Smooth muscle cell (in vitro differentiated cells): ENCODE data around the gene IGF2BP1. TPM values are rescaled to one million over a fixed set of nuclear protein-coding genes. Genes with fewer than 3 reads are reported as not detected.

Experiments
- DNase-seq: peaks from one replicate; lab custom pipeline; 2025; ENCODE audit not compliant: unreplicated experiment; lab: John Stamatoyannopoulos, UW
- H2AFZ ChIP-seq: fragments of 200-600 bp; sonication (generic); 2 replicates; pipeline ENCODE4 v1.6.0; 2016; ENCODE audit warnings: antibody characterized with exemption, low read depth, mild to moderate bottlenecking
- H3F3A ChIP-seq: fragments of 200-600 bp; sonication (generic); 2 replicates; pipeline ENCODE4 v1.6.0; 2017; ENCODE audit warnings: antibody characterized with exemption, low read depth
- H3K27ac ChIP-seq: fragments of 200-600 bp; sonication (generic); 2 replicates; pipeline ENCODE4 v1.5.1; 2016; ENCODE audit warnings: low read depth, mild to moderate bottlenecking
- H3K27me3 ChIP-seq: fragments of 200-600 bp; sonication (generic); 2 replicates; pipeline ENCODE4 v1.6.1; 2016; ENCODE audit warnings: low read depth, mild to moderate bottlenecking
- H3K36me3 ChIP-seq: fragments of 200-600 bp; sonication (generic); 2 replicates; pipeline ENCODE4 v1.5.1; 2016; ENCODE audit warnings: low read depth
- H3K4me1 ChIP-seq: fragments of 200-600 bp; sonication (generic); 2 replicates; pipeline ENCODE4 v1.5.1; 2016; ENCODE audit warnings: low read depth
- H3K4me2 ChIP-seq: fragments of 200-600 bp; sonication (generic); 2 replicates; pipeline ENCODE4 v1.6.0; 2016; ENCODE audit warnings: mild to moderate bottlenecking
- H3K4me3 ChIP-seq: fragments of 200-600 bp; sonication (generic); 2 replicates; pipeline ENCODE4 v1.5.1; 2016; ENCODE audit warnings: mild to moderate bottlenecking
- H3K79me2 ChIP-seq: fragments of 200-600 bp; sonication (generic); 2 replicates; pipeline ENCODE4 v1.6.0; 2016; ENCODE audit warnings: low read depth, mild to moderate bottlenecking
- H3K9ac ChIP-seq: fragments of 200-600 bp; sonication (generic); 2 replicates; pipeline ENCODE4 v1.6.0; 2016; ENCODE audit warnings: low read depth
- H3K9me3 ChIP-seq: fragments of 200-600 bp; sonication (generic); replicated peaks from 2 replicates; pipeline ENCODE4 v1.5.1; 2016; ENCODE audit warnings: low read depth
- H4K20me1 ChIP-seq: fragments of 200-600 bp; sonication (generic); 2 replicates; pipeline ENCODE4 v1.6.0; 2016; ENCODE audit warnings: low read depth
- WGBS: methylation state at CpG from one replicate; pipeline ENCODE4 v1.1.7; 2016; ENCODE audit warnings: low lambda C conversion rate; 5-methylcytosine and 5-hydroxymethylcytosine counted together
- polyA plus RNA-seq: library from polyadenylated mRNA; unstranded; fragments of >200 nt; fragmentation: Nextera tagmentation; extraction: Ambion mirVana; gene quantifications from 2 replicates; pipeline ENCODE4 v1.2.1, GENCODE V29; 2016
- total RNA-seq: library from RNA; depleted of rRNA; stranded (reverse); fragments of >200 nt; gene quantifications from 2 replicates; pipeline ENCODE4 v1.2.3, GENCODE V29; 2014
- TF ChIP-seq, protein P1 (sequence below): fragments of 200-600 bp; sonication (generic); IDR thresholded peaks from 2 replicates; pipeline ENCODE4 v1.5.1; 2017; ENCODE audit warnings: borderline replicate concordance, mild to moderate bottlenecking, antibody characterized with exemption; ENCODE audit not compliant: insufficient read depth, poor library complexity, severe bottlenecking

IGF2BP1 gene
- total and polyA plus RNA-seq, 2 experiments from 2014 or later: 51.4 to 54.6 TPM

- TF ChIP-seq, protein P1, sequence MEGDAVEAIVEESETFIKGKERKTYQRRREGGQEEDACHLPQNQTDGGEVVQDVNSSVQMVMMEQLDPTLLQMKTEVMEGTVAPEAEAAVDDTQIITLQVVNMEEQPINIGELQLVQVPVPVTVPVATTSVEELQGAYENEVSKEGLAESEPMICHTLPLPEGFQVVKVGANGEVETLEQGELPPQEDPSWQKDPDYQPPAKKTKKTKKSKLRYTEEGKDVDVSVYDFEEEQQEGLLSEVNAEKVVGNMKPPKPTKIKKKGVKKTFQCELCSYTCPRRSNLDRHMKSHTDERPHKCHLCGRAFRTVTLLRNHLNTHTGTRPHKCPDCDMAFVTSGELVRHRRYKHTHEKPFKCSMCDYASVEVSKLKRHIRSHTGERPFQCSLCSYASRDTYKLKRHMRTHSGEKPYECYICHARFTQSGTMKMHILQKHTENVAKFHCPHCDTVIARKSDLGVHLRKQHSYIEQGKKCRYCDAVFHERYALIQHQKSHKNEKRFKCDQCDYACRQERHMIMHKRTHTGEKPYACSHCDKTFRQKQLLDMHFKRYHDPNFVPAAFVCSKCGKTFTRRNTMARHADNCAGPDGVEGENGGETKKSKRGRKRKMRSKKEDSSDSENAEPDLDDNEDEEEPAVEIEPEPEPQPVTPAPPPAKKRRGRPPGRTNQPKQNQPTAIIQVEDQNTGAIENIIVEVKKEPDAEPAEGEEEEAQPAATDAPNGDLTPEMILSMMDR: no peak
- 53% methylated on average over 2 of the region's 2 CpGs for WGBS
These were observed 66.5 kb downstream of the IGF2BP1 start for GRCh38 chr17:49063652-49064051.

DNA sequence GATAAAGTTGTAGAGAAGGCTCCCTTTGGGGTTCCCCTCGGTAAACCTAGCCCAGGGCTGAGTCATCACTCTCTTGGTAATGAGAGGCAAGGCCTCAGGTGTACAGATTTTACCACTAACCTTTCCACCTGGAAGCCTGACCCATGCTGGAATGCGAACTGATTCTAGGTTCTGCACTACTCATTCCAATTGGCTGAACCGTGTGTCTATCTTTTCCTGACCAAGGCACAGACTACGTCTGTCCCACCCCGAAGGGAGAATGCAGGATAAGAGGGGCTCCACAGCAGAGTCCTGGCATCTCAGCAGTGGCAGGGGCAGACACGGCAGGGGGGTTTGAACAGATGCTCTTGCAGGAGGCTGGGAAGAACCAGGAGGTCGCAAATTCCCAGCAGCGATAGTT is 70.0 kb downstream of the IGF2BP1 start:
- no peak overlapping the region for H2AFZ ChIP-seq
- no peak overlapping the region for H3K4me3 ChIP-seq
- TF ChIP-seq, protein P1: no peak
- no peaks in the 10 kb centered on the region for H3F3A ChIP-seq
- 82% methylated on average over 8 of the region's 8 CpGs for WGBS
- H3K36me3 ChIP-seq: no peaks in the 10 kb centered on the region
- no peaks in the 10 kb centered on the region for H3K79me2 ChIP-seq
- H3K4me1 ChIP-seq: peaks cover 6% of the 10 kb centered on the region
- H3K27me3 ChIP-seq: no peaks in the 10 kb centered on the region
- no peaks in the 10 kb centered on the region for H4K20me1 ChIP-seq
- no peak overlapping the region for H3K9ac ChIP-seq
- H3K9me3 ChIP-seq: no peaks in the 10 kb centered on the region
- no peak overlapping the region for H3K27ac ChIP-seq
- H3K4me2 ChIP-seq: no peak overlapping the region
- no peak for DNase-seq

More at GRCh38 chr17:49063652-49064051, 66.5 kb downstream of the IGF2BP1 start:
- no peak overlapping the region for H3K27ac ChIP-seq
- H3K4me3 ChIP-seq: no peak overlapping the region
- peaks cover 6% of the 10 kb centered on the region for H3K4me1 ChIP-seq
- H3K79me2 ChIP-seq: no peaks in the 10 kb centered on the region
- DNase-seq: no peak
- no peaks in the 10 kb centered on the region for H3F3A ChIP-seq
- H4K20me1 ChIP-seq: no peaks in the 10 kb centered on the region
- H3K36me3 ChIP-seq: no peaks in the 10 kb centered on the region
- no peaks in the 10 kb centered on the region for H3K9me3 ChIP-seq
- no peak overlapping the region for H3K4me2 ChIP-seq
- no peak overlapping the region for H3K9ac ChIP-seq
- no peaks in the 10 kb centered on the region for H3K27me3 ChIP-seq
- no peak overlapping the region for H2AFZ ChIP-seq

DNA sequence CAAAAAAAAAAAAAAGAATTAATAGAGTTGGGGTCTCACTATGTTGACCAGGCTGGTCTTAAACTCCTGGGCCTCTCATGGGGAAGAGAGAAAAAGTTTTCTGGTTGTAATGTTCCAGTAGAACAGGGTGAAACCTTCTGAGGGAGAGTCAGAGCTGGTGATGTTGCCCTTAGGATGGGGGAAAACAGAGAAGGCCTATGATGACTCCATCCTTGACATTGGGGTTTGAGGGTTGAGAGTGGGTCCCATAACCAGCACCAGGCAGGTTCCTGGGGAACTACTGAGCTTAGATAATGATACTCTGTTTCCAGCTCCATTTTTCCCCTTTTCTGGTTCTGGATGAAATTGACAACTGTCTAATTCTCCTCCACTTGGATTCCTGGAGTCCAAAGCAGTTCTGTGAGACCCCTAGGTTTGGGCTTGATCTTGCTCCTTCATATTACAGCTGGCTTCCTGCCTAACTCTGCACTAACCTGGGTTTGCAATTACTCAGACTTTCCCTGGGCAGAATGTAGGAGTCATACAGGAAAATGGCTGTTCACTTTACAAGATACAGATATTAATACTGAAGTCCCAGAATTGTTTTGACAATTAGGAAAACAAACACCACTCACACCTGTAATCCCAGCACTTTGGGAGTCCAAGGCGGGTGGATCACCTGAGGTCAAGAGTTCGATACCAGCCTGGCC is 72.5 kb downstream of the IGF2BP1 start:
- DNase-seq: no peak
- Histone ChIP-seq H4K20me1 (no peaks in the 10 kb centered on the region), H3K9me3 (no peaks in the 10 kb centered on the region), H3K79me2 (no peaks in the 10 kb centered on the region), H3K4me2 (no peak overlapping the region), H3K9ac (no peak overlapping the region), H3K27ac (no peak overlapping the region), H2AFZ (no peak overlapping the region), H3K4me3 (no peak overlapping the region), H3K4me1 (peaks cover 6% of the 10 kb centered on the region), H3K27me3 (no peaks in the 10 kb centered on the region), H3K36me3 (no peaks in the 10 kb centered on the region), H3F3A (peaks cover 7% of the 10 kb centered on the region)
- WGBS: 94% methylated on average over 2 of the region's 2 CpGs
- TF ChIP-seq, protein P1: no peak

- H3K4me1 ChIP-seq: peaks cover 6% of the 10 kb centered on the region
- H3K27ac ChIP-seq: no peak overlapping the region
- WGBS: 19% methylated on average over 1 of the region's 1 CpG
- H3K27me3 ChIP-seq: no peaks in the 10 kb centered on the region
- no peak overlapping the region for H2AFZ ChIP-seq
- H3K36me3 ChIP-seq: no peaks in the 10 kb centered on the region
- peak overlapping the region; percentile 43 for H3K4me2 ChIP-seq
- no peak overlapping the region for H3K4me3 ChIP-seq
- H3K9ac ChIP-seq: no peak overlapping the region
- H4K20me1 ChIP-seq: no peaks in the 10 kb centered on the region
- H3K9me3 ChIP-seq: no peaks in the 10 kb centered on the region
- peaks cover 12% of the 10 kb centered on the region for H3F3A ChIP-seq
- DNase-seq: no peak
- TF ChIP-seq, protein P1: no peak
- no peaks in the 10 kb centered on the region for H3K79me2 ChIP-seq
These were observed 73.9 kb downstream of the IGF2BP1 start for GRCh38 chr17:49071106-49071505.
